Measurements from ENCODE around the gene DRD2.

GRCh38 chr11:113431746-113432145 lies 43.5 kb downstream of the DRD2 start:
- TF ChIP-seq CTCF (IDR thresholded peaks at IDR 0.05 in 8 of 11, conservative IDR thresholded peaks at IDR 0.05 in 3 of 11) (no peak), POLR2A (IDR thresholded peaks at IDR 0.05) (no peak), POLR2AphosphoS5 (IDR thresholded peaks at IDR 0.05) (no peak)

All from spleen (tissue), 7 donors.